ENCODE results near the gene AIF1L.

DNA sequence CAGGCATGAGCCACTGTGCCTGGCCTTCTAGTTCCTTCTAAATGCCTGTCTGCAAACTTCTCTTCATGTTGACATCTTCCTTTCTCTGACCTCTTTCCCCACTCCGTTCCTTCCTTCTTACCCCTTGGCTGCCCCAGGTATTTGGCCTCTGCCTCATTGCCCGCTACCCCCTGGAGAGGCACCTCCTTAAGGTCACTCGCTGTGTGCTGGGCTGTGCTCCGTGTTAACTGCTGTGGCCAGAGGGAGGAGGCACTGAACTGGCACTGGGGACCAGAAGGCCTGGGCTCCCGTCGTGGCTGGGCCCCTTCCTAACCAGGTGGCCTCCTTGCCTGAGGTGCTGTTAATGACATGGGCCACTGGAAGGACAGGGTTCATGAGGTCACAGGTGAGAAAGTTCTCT lies 48.0 kb upstream of the AIF1L start:
- TF ChIP-seq, protein P1, sequence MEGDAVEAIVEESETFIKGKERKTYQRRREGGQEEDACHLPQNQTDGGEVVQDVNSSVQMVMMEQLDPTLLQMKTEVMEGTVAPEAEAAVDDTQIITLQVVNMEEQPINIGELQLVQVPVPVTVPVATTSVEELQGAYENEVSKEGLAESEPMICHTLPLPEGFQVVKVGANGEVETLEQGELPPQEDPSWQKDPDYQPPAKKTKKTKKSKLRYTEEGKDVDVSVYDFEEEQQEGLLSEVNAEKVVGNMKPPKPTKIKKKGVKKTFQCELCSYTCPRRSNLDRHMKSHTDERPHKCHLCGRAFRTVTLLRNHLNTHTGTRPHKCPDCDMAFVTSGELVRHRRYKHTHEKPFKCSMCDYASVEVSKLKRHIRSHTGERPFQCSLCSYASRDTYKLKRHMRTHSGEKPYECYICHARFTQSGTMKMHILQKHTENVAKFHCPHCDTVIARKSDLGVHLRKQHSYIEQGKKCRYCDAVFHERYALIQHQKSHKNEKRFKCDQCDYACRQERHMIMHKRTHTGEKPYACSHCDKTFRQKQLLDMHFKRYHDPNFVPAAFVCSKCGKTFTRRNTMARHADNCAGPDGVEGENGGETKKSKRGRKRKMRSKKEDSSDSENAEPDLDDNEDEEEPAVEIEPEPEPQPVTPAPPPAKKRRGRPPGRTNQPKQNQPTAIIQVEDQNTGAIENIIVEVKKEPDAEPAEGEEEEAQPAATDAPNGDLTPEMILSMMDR (conservative IDR thresholded peaks at IDR 0.05), result no peak
- TF ChIP-seq ZFX (IDR thresholded peaks at IDR 0.05), result no peak

Measured in C4-2B (cell line).